Breast epithelium (tissue), 3 donors: ENCODE measurements around the gene GCA.

Experiments
- POLR2A ChIP-seq: fragments of 450-650 bp; IDR thresholded peaks from one replicate; pipeline ENCODE4 v1.6.1; 2016; ENCODE audit warnings: antibody characterized with exemption, mild to moderate bottlenecking, moderate library complexity
- POLR2AphosphoS5 ChIP-seq, 3 donors: sonication (generic); formaldehyde crosslinking; IDR thresholded peaks; one replicate each; pipeline ENCODE4 v1.6.1; 2017; ENCODE audit warnings: antibody characterized with exemption in 3 of 3
- TF ChIP-seq, protein P1 (sequence below), 3 donors: fragments of 450-650 bp; IDR thresholded peaks; one replicate each; pipeline ENCODE4 v1.5.1; 2016 to 2017; ENCODE audit warnings: antibody characterized with exemption in 3 of 3, mild to moderate bottlenecking in 3 of 3, moderate library complexity in 3 of 3

DNA sequence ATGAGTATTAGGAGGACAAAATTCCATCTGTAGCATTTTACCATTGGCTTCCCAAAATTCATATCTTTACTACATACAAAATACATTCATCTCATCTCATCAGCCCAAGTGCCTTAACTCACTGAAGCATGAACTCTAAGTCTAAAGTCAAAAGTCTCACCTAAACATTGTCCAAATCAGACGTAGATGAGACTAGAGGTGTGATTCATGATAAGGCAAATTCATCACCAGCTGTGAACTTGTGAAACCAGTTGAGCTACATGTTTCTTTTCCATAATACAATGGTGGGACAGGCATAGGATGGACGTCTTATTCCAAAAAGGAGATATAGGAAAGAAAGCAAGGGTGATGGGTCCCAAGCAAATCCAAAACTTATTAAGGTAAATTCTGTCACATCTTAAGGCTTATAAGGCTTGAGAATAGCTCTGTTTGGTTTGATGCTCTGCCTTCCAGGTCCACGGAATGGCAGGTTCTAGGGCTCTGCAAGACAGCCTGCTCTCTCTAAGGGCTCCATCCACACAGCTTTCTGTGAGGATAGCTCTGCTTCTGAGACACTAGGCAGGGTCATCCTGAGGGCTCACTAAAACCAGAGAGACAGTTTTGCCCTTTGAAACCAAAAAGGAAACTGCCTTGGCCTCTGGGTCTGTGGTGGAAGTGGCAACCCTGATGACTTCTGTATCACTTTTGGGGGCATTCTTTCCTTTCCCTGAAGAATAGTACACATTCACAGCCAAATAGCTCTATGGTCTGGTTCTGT is 35.0 kb upstream of the GCA start:
- TF ChIP-seq, protein P1, sequence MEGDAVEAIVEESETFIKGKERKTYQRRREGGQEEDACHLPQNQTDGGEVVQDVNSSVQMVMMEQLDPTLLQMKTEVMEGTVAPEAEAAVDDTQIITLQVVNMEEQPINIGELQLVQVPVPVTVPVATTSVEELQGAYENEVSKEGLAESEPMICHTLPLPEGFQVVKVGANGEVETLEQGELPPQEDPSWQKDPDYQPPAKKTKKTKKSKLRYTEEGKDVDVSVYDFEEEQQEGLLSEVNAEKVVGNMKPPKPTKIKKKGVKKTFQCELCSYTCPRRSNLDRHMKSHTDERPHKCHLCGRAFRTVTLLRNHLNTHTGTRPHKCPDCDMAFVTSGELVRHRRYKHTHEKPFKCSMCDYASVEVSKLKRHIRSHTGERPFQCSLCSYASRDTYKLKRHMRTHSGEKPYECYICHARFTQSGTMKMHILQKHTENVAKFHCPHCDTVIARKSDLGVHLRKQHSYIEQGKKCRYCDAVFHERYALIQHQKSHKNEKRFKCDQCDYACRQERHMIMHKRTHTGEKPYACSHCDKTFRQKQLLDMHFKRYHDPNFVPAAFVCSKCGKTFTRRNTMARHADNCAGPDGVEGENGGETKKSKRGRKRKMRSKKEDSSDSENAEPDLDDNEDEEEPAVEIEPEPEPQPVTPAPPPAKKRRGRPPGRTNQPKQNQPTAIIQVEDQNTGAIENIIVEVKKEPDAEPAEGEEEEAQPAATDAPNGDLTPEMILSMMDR (IDR thresholded peaks at IDR 0.05): no peak
- TF ChIP-seq POLR2A: no peak
- no peak for TF ChIP-seq POLR2AphosphoS5 (IDR thresholded peaks at IDR 0.05)
